BJ (cell line): ENCODE measurements around the gene TCF4. TPM values are rescaled to one million over a fixed set of nuclear protein-coding genes. Genes with fewer than 3 reads are reported as not detected.

Source experiments
- CTCF ChIA-PET: fragments of 350-600 bp; formaldehyde crosslinking; extraction: SDS; loops from one replicate; lab custom pipeline; 2021; ENCODE audit warnings: antibody characterized with exemption, inconsistent platforms; lab: Yijun Ruan, JAX
- POLR2A ChIA-PET: fragments of 300-600 bp; sonication (Branson Sonifier 250); formaldehyde crosslinking; extraction: SDS; loops from one replicate; lab custom pipeline; 2021; ENCODE audit warnings: antibody characterized with exemption; lab: Charles Lee
- DNase-seq: peaks from one replicate; pipeline ENCODE4 v3.0.0-alpha.2; 2011; ENCODE audit warnings: low read depth
- H3K27me3 ChIP-seq: 2 replicates; pipeline ENCODE4 v1.6.0; 2011; ENCODE audit warnings: low read length; ENCODE audit not compliant: control insufficient read depth, insufficient read depth
- H3K36me3 ChIP-seq: 2 replicates; pipeline ENCODE4 v1.5.1; 2011; ENCODE audit warnings: low read length; ENCODE audit not compliant: control insufficient read depth, insufficient read depth
- H3K4me3 ChIP-seq: 2 replicates; pipeline ENCODE4 v1.5.1; 2011; ENCODE audit warnings: low read depth, mild to moderate bottlenecking, control low read depth, low read length
- CTCF ChIP-seq: IDR thresholded peaks from 2 replicates; pipeline ENCODE4 v1.5.1; 2011; ENCODE audit warnings: low read depth, mild to moderate bottlenecking, control low read depth, inconsistent platforms, low read length, moderate library complexity; ENCODE audit not compliant: insufficient read depth
- polyA plus RNA-seq: library from polyadenylated mRNA; depleted of rRNA; stranded (reverse); fragments of >200 nt; gene quantifications from 2 replicates; pipeline ENCODE4 v1.2.3, GENCODE V29; 2011

Gene TCF4
- polyA plus RNA-seq, 1 experiment: 65.8 TPM

- ChIA-PET CTCF (interaction anchor here (1.2 to 3.5 kb wide), 3 partner anchors 11 to 164 kb away, joined by 4 to 16 read pairs (median 9); no protein-coding TSS in a partner anchor), POLR2A (no interaction called here)
- DNase-seq: no peak
- no peak for TF ChIP-seq CTCF
- H3K27me3 ChIP-seq: no peaks in the 10 kb centered on the region
- no peak overlapping the region for H3K4me3 ChIP-seq
- H3K36me3 ChIP-seq: no peaks in the 10 kb centered on the region
These were observed 189.1 kb downstream of the TCF4 start for GRCh38 chr18:55398858-55399257.

- no peak for TF ChIP-seq CTCF
- DNase-seq: no peak
- CTCF ChIA-PET: interaction anchor here (1.4 to 3.5 kb wide), 4 partner anchors 10 to 162 kb away, joined by 3 to 16 read pairs (median 8); no protein-coding TSS in a partner anchor
- no peaks in the 10 kb centered on the region for H3K36me3 ChIP-seq
- H3K27me3 ChIP-seq: no peaks in the 10 kb centered on the region
- POLR2A ChIA-PET: no interaction called here
- no peak overlapping the region for H3K4me3 ChIP-seq
These were observed 191.0 kb downstream of the TCF4 start for GRCh38 chr18:55396979-55397378.

GRCh38 chr18:55396267-55396905, 191.6 kb downstream of the TCF4 start:
- CTCF ChIA-PET: interaction anchor here (1.4 to 3.5 kb wide), 3 partner anchors 9 to 13 kb away, joined by 3 to 16 read pairs (median 7); no protein-coding TSS in a partner anchor
- DNase-seq: no peak
- Histone ChIP-seq H3K4me3 (no peak overlapping the region), H3K36me3 (no peaks in the 10 kb centered on the region), H3K27me3 (no peaks in the 10 kb centered on the region)
- TF ChIP-seq CTCF: no peak
- POLR2A ChIA-PET: no interaction called here

GRCh38 chr18:55395799-55396198, 192.2 kb downstream of the TCF4 start:
- DNase-seq: no peak
- no peak for TF ChIP-seq CTCF
- POLR2A ChIA-PET: no interaction called here
- CTCF ChIA-PET: interaction anchor here (1.2 to 3.5 kb wide), 4 partner anchors 8 to 52 kb away, joined by 3 to 18 read pairs (median 12); no protein-coding TSS in a partner anchor
- no peak overlapping the region for H3K4me3 ChIP-seq
- H3K27me3 ChIP-seq: no peaks in the 10 kb centered on the region
- H3K36me3 ChIP-seq: no peaks in the 10 kb centered on the region

- CTCF ChIA-PET: no interaction called here
- no peak overlapping the region for H3K4me3 ChIP-seq
- no peaks in the 10 kb centered on the region for H3K27me3 ChIP-seq
- POLR2A ChIA-PET: interaction anchor here (0.5 kb wide), 1 partner anchor 97 kb away, joined by 3 read pairs; no protein-coding TSS in a partner anchor
- DNase-seq: no peak
- TF ChIP-seq CTCF: no peak
- H3K36me3 ChIP-seq: peaks cover 2% of the 10 kb centered on the region
These were observed 197.1 kb downstream of the TCF4 start for GRCh38 chr18:55390898-55391297.
